ENCODE results near the gene STIL. TPM values are rescaled to one million over a fixed set of nuclear protein-coding genes. Genes with fewer than 3 reads are reported as not detected.

STIL gene
- total RNA-seq, 2 donors from 2014 or later = 39.3 to 48.0 TPM

DNA sequence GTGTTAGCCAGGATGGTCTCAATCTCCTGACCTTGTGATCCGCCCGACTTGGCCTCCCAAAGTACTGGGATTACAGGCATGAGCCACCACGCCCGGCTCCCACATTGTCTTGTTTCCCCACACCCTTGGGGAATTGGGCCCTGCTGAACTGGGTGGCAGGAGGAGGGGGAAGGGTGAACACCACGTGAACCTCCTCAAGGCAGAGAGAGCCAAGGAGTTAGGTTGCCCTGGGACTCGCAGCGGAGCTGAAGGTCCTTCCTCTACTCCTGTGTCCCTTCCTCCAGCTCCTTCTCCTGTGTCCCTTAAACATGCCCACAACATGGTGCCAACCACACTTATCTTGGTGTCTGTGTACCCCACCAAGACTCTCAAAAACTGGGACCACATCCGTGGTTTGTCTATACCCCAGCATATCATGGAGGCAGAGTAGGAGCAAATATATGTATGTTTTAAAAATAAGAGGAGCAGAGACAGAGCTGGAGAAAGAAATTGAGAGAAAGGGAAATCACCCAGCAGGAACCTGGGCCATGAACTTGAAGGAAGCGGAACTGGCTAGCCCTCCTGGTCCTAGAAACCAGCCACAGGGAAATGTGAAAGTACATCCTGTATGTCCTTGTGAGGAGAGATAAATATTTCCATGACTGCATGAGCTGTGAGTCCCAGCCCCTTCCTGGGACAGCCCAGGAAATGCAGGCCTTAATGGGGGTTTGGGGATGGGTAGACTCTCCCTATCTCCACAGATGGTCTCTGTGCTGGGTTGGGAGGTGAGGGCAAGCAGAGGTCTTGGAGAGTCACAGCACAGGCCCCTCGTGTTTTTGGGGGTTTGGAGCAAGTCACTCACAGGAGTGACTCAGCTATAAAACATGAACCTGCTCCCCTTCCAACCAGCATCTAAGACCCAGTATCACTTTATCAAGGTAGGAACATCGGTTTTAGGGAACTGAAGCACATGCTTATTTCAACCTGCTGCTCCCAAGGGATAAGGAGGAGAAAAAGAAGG lies 72.5 kb downstream of the STIL start:
- TF ChIP-seq, protein P1, sequence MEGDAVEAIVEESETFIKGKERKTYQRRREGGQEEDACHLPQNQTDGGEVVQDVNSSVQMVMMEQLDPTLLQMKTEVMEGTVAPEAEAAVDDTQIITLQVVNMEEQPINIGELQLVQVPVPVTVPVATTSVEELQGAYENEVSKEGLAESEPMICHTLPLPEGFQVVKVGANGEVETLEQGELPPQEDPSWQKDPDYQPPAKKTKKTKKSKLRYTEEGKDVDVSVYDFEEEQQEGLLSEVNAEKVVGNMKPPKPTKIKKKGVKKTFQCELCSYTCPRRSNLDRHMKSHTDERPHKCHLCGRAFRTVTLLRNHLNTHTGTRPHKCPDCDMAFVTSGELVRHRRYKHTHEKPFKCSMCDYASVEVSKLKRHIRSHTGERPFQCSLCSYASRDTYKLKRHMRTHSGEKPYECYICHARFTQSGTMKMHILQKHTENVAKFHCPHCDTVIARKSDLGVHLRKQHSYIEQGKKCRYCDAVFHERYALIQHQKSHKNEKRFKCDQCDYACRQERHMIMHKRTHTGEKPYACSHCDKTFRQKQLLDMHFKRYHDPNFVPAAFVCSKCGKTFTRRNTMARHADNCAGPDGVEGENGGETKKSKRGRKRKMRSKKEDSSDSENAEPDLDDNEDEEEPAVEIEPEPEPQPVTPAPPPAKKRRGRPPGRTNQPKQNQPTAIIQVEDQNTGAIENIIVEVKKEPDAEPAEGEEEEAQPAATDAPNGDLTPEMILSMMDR (conservative IDR thresholded peaks at IDR 0.05) = no peak
- Mint-ChIP-seq H3K36me3 (ENCODE audit: low read depth) (no peaks in the 10 kb centered on the region), H3K4me1 (peaks cover 3% of the 10 kb centered on the region), H3K27me3 (ENCODE audit: insufficient read depth) (peaks cover 74% of the 10 kb centered on the region), H3K4me3 (no peak overlapping the region), H3K9me3 (no peaks in the 10 kb centered on the region), H3K27ac (no peak overlapping the region)
- WGBS, 2 experiments (ENCODE audit: insufficient coverage in 1 of 2, insufficient read length in 1 of 2) = 82 to 83% methylated on average over 3 to 10 of the region's 11 CpGs
- H3K4me3 ChIP-seq (ENCODE audit: low read length) = no peak overlapping the region
- no peaks in the 10 kb centered on the region for H3K4me1 ChIP-seq (ENCODE audit: control insufficient read depth, insufficient read depth, low read length)
- no peaks in the 10 kb centered on the region for H3K36me3 ChIP-seq (ENCODE audit: control insufficient read depth, insufficient read depth, low read length)
- H3K27me3 ChIP-seq (ENCODE audit: control insufficient read depth, insufficient read depth, low read length, poor library complexity, severe bottlenecking) = peaks cover 43% of the 10 kb centered on the region
- H3K9me3 ChIP-seq (ENCODE audit: control insufficient read depth, low read length) = no peaks in the 10 kb centered on the region
- no peak for DNase-seq
- H3K27ac ChIP-seq (ENCODE audit: low read depth, low read length) = no peak overlapping the region
- H3K9ac ChIP-seq (ENCODE audit: extremely low read depth, low read length, poor library complexity, severe bottlenecking) = no peak overlapping the region

GRCh38 chr1:47238935-47239592 lies 74.9 kb downstream of the STIL start:
- DNase-seq = no peak
- WGBS, 2 experiments (ENCODE audit: insufficient coverage in 1 of 2, insufficient read length in 1 of 2) = 81 to 86% methylated on average over 3 to 5 of the region's 5 CpGs
- no peak overlapping the region for H3K4me3 ChIP-seq (ENCODE audit: low read length)
- peaks cover 52% of the 10 kb centered on the region for H3K27me3 ChIP-seq (ENCODE audit: control insufficient read depth, insufficient read depth, low read length, poor library complexity, severe bottlenecking)
- no peaks in the 10 kb centered on the region for H3K36me3 ChIP-seq (ENCODE audit: control insufficient read depth, insufficient read depth, low read length)
- TF ChIP-seq, protein P1 (conservative IDR thresholded peaks at IDR 0.05) = no peak
- Mint-ChIP-seq H3K4me1 (peaks cover 3% of the 10 kb centered on the region), H3K36me3 (ENCODE audit: low read depth) (no peaks in the 10 kb centered on the region), H3K27me3 (ENCODE audit: insufficient read depth) (peaks cover 81% of the 10 kb centered on the region), H3K9me3 (no peaks in the 10 kb centered on the region), H3K27ac (no peak overlapping the region), H3K4me3 (no peak overlapping the region)
- no peak overlapping the region for H3K27ac ChIP-seq (ENCODE audit: low read depth, low read length)
- no peaks in the 10 kb centered on the region for H3K9me3 ChIP-seq (ENCODE audit: control insufficient read depth, low read length)
- no peak overlapping the region for H3K9ac ChIP-seq (ENCODE audit: extremely low read depth, low read length, poor library complexity, severe bottlenecking)
- H3K4me1 ChIP-seq (ENCODE audit: control insufficient read depth, insufficient read depth, low read length) = no peaks in the 10 kb centered on the region

DNA sequence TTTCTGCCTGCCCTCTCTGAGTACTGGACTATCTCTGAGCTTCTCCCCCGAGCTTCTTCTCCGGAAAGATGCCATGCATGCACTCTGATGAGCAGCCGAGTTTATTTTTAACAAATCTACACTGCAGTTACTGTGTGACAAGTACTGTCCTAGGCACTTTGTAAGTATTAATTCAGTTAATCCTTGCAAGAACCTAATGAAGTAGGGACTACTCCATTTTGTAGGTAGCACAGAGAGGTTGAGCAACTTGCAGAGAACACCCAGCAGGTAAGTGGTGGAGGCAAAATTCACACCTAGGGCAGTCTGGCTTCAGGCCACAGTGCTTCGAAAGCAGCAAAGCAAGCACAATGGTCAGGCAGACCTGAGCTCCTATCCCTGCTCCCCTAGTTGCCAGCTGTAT lies 78.1 kb downstream of the STIL start:
- Histone ChIP-seq H3K9ac (ENCODE audit: extremely low read depth, low read length, poor library complexity, severe bottlenecking) (no peak overlapping the region), H3K4me1 (ENCODE audit: control insufficient read depth, insufficient read depth, low read length) (no peaks in the 10 kb centered on the region), H3K27ac (ENCODE audit: low read depth, low read length) (no peak overlapping the region), H3K27me3 (ENCODE audit: control insufficient read depth, insufficient read depth, low read length, poor library complexity, severe bottlenecking) (peaks cover 64% of the 10 kb centered on the region), H3K9me3 (ENCODE audit: control insufficient read depth, low read length) (no peaks in the 10 kb centered on the region), H3K4me3 (ENCODE audit: low read length) (no peak overlapping the region), H3K36me3 (ENCODE audit: control insufficient read depth, insufficient read depth, low read length) (no peaks in the 10 kb centered on the region)
- TF ChIP-seq, protein P1 (conservative IDR thresholded peaks at IDR 0.05) = no peak
- no peaks in the 10 kb centered on the region for H3K36me3 Mint-ChIP-seq (ENCODE audit: low read depth)
- H3K27ac Mint-ChIP-seq = no peak overlapping the region
- peaks cover 10% of the 10 kb centered on the region for H3K4me1 Mint-ChIP-seq
- WGBS, 2 experiments (ENCODE audit: insufficient coverage in 1 of 2, insufficient read length in 1 of 2) = 88 to 97% methylated on average over 3 to 4 of the region's 4 CpGs
- H3K9me3 Mint-ChIP-seq = no peaks in the 10 kb centered on the region
- H3K4me3 Mint-ChIP-seq = no peak overlapping the region
- DNase-seq = no peak
- H3K27me3 Mint-ChIP-seq (ENCODE audit: insufficient read depth) = peaks cover 86% of the 10 kb centered on the region

Data from endodermal cell (in vitro differentiated cells).